Astrocyte of the hippocampus (primary cell): Measurements from ENCODE around the gene PSMD1.
A peak's percentile ranks its signal among the peaks of the same experiment; 100 is the strongest.
"Not testable (repeated sequence)": the region's sequence is repeated elsewhere in the genome, so short reads cannot be mapped to it uniquely, and the experiment has no call there.

ENCODE experiments used
- DNase-seq: peaks from one replicate; pipeline ENCODE4 v3.0.0; 2011; ENCODE audit warnings: low read depth, low spot score

PSMD1 gene

DNA sequence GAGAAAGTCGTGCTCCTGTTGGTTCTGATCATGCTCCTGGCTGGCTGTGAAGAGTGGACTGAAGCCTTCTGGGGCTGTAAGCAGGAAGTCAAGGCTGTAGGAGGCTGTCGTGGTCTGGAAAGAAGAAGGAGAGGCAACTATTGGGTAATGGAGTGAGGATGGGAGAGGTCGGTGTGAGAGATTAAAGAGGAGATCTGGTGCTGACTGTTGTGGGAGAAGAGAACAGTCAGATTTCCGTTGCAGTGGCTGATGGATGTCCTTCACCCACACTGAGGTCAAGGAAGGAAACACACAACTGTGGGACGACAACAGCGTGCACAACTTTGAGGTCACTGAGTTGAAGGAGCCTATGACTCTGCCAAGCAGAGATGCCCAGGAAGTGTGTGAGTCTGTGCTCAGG, 2.8 kb upstream of the PSMD1 start:
- DNase-seq, result no peak

DNA sequence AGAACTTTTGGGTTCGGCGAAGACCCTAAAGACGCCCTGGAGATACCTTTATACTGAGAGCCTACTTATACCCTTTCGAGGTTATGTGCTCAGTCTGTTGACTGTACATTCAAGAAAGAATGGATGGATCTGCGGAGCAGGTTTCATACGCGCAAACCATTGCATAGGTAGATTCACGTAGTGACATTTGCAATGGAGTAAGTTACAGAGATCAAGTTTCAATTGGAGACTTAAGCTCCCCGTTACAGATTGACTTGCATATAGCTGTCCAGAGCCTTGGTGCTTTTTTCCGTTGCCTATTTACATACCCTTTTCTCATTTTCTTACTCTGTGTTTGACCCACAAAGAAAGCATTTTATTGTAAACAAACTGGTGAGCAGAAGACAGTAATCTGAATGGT, 923 bp downstream of the PSMD1 start:
- DNase-seq, result peak; percentile 21

GRCh38 chr2:231058761-231059550, 2.3 kb downstream of the PSMD1 start:
- peak; percentile 24 for DNase-seq

DNA sequence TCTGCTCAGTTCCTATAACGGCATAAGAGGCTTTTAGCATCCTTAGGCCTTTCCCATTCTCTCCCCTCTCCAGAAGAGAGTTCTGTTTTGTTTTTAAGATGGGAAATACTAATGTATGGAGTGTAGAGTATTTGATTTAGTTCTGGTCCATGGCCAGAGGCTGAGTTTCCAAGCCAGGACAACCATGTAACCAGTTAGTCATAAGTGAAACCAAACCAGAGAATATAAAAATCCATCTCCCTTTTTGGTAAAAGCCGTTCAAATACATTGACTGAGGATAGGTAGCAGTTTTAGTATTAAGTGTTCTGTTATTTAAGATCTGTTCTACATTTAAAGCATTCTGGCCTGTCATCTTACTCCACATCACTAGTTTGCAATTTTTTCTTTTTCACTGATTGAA, 3.1 kb downstream of the PSMD1 start:
- no peak for DNase-seq

DNA sequence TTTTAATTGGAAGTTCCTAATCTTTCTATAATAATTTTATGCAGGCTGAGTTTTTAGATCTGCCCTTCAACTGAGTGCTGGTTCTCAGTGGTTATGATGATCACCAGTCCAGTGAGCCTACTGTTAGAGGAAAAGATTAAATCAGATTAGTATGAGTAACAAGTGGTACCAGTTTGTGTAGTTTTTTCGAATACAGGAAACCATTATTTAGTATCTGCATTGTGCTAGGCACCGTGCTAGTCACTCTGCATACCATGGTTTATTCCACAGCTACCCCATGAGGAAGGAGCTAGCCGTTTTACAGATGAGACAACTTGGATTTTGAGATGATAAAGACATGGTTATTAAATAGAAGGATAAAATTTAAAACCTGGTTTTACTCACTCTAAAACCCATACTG, 6.1 kb downstream of the PSMD1 start:
- DNase-seq, result no peak

DNA sequence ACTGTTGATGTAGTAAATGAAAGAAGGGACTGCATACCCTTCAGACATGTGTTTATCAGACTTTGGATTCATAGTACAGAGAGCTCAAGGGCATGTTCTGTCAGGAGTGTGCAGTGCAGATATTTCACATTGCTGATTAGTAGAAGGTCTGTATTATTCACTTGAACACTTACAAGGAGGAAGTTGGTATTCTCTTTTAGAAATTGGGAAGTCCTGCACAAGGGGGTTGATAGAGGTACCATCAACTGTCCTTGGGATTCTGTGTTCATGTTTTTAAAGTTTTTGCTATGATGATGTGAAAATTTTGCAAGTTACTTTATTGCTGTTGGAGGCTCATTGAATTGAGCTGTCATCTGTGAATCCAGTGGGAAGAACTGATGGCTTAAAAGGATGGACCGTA, 6.7 kb downstream of the PSMD1 start:
- no peak for DNase-seq

DNA sequence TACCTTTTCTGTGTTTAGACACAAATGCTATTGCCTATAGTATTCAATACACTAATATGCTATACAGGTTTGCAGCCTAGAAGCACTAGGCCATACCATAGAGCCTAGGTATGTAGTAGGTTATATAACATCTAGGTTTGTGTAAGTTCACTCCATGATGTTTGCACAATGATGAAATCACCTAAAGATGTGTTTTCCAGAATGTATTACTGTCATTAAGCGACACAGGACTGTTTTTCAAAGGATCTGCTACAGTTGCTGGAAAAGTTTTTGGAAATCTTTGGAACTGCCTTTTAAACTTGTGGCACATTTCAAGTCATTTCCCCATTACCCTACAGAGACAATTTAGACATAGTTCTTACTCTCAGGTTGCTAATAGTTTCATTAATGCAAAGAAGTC, 9.3 kb downstream of the PSMD1 start:
- DNase-seq, result no peak

DNA sequence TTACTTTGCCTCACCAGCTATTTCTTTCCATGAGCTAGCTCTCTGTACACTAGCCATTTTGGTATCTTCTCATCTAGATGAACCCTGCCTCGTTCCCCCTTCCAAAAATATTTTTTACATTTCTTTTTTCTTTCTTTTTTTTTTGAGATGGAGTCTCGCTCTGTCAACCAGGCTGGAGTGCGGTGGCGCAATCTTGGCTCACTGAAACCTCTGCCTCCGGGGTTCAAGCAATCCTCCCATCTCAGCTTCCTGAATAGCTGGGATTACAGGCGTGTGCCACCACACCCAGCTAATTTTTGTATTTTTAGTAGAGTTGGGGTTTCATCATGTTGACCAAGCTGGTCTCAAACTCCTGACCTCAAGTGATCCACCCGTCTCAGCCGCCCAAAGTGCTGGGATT, 10.9 kb downstream of the PSMD1 start:
- DNase-seq, result not testable (repeated sequence)

DNA sequence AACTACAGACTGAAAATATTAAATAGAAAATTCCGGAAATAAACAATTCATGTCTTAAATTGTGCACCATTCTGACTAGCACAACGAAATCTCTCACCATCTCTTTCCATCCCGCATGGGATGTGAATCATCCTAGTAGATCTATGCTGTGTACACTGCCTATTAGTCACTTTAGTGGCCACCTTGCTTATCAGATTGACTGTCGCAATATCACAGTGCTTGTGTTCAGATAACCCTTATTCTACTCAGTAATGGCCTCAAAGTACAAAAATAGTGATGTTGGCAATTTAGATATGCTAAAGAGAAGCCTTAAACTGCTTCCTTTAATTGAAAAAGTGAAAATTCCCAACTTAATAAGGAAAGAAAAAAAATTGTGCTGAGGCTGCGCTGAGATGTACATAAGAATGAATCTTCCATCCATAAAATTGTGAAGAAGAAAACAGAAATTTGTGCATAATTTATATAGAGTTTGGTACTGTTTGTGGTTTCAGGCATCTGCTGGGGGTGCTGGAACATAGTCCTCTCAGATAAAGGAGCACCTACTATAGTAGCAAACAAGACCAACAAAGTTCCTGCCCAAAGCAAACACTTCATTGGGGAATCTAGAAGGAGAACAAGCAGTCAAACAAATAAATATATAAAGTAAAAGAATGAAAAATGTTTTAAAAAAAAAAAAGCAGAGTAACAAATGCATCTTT, 12.0 kb downstream of the PSMD1 start:
- DNase-seq, result no peak

GRCh38 chr2:231069379-231070054, 12.8 kb downstream of the PSMD1 start:
- DNase-seq, result peak; percentile 39

DNA sequence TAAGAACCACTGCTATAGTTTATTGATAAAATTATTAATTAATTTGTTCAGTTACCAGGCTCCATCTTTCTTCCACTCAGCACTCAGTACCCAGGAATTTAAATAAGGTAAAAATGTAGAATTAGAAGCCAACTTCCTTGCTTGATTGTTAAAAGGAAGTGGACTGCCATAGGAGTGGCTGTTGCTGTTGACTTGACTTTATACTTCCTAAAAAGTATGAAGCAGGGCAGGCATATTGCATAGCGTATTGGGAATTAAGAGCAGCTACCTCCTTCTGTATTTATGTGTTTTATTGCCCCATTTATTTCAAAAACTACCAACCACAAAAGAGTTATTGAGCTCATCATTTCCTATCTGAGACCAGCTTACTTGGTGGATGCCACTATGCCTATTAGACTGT, 27.9 kb downstream of the PSMD1 start:
- DNase-seq, result no peak

DNA sequence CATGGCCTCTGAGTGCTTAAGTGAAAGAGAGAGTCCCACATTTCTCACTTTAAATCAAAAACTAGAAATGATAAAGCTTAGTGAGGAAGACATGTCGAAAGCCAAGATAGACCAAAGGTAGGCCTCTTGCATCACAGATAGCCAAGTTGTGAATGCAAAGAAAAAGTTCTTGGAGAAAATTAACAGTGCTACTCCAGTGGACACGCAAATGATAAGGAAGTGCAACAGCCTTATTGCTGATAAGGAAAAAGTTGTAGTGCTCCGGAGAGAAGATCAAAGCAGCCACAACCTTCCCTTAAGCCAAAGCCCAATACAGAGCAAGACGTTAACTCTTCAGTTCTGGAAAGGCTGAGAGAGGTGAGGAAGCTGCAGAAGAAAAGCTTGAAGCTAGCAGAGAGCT, 32.1 kb downstream of the PSMD1 start:
- no peak for DNase-seq

DNA sequence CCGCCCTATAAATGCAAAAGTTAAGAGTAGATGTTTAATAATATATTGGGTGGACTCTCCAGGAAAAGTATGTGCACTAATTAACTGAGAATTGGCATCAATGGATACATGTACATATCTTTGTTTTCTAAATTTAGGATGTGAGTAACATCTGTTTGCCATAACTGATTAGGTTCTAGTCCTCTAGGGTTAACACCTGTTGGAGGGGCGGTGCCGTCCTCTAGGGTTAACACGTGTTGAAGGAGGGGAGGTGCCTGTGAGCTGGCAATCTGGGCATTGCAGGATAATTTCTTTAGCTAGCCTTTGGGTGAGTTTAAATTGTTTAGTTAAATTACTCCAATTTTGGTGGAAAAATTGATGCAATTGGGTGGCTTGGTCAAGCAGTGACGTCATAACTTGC, 37.3 kb downstream of the PSMD1 start:
- no peak for DNase-seq

DNA sequence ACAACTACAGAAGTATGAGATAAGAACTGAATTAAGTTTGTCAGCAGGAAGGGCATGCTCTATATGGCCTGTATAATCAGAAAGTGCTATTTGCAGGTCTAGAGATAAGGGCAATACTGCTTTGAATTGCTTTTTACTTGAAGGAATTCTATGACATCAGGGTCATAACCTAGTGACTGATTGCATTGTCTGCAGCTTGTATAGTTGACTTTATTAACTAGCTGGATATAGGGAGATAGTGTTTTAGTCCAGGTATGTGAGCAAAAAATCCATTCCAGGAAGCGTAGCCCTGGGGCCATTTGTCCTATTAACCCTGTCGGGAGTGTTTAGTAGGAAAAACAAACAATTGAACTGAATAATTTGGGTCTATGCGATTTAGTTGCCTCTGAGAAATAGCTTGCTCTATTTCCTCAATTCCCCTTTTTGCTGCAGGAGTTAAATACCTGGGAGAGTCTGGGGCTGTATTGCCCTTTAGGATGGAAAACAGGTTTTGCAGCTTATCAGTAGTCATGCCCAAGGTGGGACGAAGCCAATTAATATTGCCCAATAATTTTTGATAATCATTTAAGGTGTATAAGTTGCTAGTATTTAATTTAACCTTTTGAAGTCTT, 38.2 kb downstream of the PSMD1 start:
- no peak for DNase-seq

DNA sequence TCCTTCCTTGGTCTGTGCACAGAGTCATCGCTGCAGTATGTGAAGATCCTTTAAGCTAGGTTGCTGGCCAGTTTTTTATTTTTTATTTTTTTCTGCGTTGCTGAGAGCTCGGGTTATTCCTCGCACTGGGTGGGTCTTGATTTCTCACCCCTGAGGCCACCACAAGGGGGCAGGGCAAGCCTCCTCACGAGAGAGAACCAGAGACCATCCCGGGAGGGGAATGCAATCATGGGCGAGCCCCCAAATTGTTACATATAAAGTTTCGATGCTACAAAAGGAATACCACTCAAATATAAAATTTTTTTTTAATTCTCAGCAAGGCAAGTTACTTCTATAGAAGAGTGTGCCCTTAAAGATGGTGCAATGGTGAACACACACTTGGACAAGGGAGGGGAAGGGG, 43.3 kb downstream of the PSMD1 start:
- DNase-seq, result peak; percentile 20

DNA sequence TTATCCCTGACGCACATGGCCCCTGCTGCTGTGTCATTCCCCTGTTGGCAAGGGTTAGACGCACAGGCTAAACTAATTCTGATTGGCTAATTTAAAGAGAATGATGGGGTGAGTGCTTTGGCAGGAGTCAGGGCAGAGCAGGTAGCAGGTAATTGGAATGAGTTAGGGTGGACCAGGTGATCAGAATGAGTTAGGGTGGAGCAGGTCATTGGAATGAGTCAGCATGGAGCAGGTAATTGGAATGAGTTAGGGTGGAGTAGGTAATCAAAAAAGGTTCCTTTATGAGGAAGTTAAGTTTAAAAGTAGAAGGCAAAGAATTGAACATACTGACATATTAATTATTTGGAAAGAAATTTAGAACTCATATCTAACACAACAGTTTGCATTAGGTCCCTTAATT, 43.7 kb downstream of the PSMD1 start:
- not testable (repeated sequence) for DNase-seq

DNA sequence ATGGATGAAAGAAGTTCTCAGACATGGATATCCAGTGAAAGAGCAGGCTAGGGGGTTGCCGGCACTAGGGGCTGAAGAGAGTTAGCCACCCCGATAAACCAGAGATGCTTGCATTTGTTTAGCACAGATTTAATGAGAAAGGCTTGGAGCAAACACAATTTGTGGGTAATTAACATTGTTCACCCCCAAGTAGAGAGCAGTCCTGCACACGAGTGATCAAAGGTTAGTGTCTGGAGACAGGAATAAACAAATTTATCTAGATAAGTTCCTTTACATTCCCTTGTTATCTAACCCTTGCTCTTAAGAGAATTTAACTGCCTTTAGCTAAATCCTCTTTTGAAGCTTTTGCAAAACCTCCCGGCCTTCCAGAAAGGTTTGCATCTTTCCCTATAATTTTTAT, 44.3 kb downstream of the PSMD1 start:
- no peak for DNase-seq

DNA sequence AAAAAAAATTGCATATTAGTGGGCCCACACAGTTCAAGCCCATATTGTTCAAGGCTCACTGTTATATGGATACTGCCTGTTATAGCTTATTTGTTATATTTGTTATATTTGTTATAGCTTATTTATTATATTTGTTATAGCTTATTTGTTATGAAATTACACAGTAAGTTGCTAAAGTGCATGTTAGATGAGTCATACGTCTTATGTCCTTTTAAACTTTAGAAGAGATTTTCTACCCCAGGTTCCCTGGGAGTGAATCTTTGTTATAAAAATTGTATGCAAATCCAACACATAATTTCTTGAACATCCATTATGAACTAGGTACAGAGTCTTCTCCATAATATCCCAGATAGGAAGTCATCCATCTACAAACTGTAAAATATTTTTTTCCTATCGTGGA, 46.1 kb downstream of the PSMD1 start:
- no peak for DNase-seq

DNA sequence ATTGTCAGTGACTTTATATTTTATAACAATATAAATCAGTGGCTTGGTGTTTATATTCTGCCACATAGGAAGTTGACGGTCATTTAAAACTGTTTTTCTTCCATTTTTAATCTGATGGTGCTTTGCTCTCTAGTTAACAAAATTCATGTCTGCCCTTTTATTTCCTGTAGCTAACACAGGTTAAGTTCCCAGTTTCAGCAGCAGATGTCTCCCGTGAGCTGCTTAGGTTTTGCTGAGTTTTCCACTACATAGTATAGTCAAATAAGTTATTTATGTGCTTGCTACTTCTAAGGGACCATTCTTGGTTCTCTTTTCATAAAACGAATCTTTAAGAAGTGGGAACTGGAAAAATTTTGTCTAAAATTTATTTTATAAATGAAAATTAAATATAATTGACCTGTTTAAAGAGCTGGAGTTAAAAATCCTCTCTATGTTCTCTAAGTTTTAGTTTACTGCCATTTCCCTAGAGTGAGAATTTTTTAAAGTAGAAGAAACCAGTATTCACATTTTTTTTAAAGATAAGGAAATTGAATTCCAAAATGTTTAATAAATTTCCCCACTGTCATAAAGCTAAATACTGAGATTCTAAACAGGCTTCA, 47.5 kb downstream of the PSMD1 start:
- peak; percentile 82 for DNase-seq

DNA sequence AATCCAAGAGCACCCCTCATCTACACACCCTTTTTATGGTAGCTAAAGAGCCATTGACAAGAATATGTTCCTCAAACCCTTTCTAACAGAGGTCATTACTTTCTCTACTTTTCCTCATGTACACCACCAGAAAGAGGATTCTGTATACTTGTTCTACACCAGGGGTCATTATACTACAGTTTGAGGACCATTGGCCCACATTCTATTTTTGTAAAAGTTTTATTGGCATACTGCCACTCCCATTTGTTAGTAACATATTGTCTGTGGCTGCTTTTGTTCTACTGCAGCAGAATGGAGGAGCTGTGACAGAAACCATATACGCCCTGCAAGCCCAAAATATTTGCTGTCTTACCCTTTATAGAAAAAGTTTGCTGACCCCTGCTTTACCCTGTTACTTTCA, 53.9 kb downstream of the PSMD1 start:
- peak; percentile 37 for DNase-seq

DNA sequence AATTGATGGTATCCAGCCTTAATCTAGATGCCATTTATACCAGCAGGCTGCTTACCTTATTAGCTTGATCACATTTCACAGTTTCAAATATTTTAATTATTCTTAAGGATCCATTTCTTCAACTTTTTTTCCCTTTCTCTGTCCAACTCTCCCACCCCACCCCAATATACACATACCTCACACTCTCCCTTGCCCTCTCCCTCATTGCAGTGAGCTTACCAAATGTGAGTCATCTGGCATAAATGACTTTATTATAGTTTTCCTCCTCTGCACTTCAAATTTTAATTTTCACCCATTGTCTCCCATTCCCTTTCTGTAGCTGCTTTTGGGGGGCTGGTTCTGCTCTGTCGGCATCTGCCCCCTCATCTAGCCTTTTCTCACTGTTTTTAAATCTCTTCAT, 55.3 kb downstream of the PSMD1 start:
- peak; percentile 47 for DNase-seq

DNA sequence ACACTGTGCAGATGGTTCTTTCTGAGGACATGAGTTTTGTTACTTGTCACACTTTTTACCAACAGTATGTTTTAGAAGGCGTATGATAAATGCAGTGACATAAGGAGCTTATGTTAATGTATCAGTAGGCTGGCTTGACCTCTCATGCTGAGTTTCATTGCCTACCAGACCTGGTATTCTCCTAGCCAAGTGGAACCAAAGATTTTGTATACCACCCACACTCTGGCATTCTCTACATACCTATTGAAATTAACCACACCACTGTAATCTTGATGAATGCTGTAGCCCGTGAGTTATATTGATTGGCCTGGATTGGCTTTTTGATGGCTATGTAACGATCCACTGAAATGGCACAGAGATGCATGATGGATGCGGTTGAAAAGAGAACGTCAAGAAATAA, 56.8 kb downstream of the PSMD1 start:
- DNase-seq, result peak; percentile 28
